HG02885 (cell line): ENCODE data around the gene ZNF776.
"Not testable (repeated sequence)": the region's sequence is repeated elsewhere in the genome, so short reads cannot be mapped to it uniquely, and the experiment has no call there.

Experiments
- ATAC-seq: cut with Tn5 transposase; IDR thresholded peaks from one replicate; pipeline ENCODE4 v1.9.1; 2021; ENCODE audit warnings: mild to moderate bottlenecking; ENCODE audit not compliant: unreplicated experiment, poor library complexity

The ZNF776 gene

GRCh38 chr19:57776764-57777296 is 30.2 kb downstream of the ZNF776 start:
- no peak for ATAC-seq

DNA sequence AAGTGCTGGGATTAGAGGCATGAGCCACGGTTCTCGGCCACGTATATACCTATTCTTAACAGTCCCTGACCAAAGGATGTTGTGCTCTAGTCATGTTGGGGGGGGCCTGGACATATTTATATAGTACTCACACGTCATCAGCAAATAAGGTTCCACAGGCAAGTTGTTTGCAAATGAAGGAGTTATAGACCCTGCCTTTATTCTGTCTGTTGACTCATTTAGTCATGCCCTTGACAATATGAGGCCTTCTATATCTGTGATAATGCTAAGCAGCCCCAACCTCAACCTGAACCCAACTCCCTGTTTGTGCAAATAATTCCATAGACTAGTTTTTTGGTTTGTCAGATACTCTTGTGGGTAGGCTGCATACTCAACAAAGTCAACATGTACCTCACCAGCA is 31.7 kb downstream of the ZNF776 start:
- no peak for ATAC-seq

DNA sequence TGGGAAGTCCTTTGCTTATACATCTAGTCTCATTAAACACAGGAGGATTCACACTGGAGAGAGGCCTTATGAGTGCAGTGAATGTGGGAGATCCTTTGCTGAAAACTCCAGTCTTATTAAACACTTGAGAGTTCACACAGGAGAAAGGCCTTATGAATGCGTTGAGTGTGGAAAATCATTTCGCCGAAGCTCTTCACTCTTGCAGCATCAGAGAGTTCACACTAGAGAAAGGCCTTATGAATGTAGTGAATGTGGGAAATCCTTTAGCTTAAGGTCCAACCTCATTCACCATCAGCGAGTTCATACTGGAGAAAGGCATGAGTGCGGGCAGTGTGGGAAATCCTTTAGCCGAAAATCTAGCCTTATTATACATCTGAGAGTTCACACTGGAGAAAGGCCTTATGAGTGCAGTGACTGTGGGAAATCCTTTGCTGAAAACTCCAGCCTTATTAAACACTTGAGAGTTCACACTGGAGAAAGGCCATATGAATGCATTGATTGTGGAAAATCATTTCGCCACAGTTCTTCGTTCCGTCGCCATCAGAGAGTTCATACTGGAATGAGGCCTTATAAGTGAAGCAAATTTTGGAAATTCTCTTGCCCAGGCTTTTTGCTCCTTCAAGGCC is 32.7 kb downstream of the ZNF776 start:
- ATAC-seq, result no peak

DNA sequence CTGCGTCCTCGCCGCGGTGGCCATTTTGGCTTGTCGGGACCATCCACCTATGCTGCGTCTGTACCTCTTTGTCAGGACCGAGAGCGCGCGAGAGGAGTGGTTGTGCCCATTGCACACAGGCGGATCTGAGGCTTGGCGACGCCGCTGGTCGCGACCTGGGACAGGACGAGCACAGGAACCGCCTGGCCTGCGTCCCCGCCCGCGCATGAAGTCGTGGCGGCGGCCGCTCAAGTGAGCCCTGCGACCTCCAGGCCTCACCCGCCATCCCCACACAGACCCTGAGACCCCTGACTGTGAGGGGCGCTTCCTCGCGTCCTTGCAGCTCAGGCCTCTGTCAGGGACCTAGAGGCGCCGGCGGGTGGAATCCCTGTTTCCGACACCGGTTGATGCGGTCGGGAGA is 39.7 kb downstream of the ZNF776 start:
- no peak for ATAC-seq

GRCh38 chr19:57786906-57787305 is 40.3 kb downstream of the ZNF776 start:
- ATAC-seq, result no peak

DNA sequence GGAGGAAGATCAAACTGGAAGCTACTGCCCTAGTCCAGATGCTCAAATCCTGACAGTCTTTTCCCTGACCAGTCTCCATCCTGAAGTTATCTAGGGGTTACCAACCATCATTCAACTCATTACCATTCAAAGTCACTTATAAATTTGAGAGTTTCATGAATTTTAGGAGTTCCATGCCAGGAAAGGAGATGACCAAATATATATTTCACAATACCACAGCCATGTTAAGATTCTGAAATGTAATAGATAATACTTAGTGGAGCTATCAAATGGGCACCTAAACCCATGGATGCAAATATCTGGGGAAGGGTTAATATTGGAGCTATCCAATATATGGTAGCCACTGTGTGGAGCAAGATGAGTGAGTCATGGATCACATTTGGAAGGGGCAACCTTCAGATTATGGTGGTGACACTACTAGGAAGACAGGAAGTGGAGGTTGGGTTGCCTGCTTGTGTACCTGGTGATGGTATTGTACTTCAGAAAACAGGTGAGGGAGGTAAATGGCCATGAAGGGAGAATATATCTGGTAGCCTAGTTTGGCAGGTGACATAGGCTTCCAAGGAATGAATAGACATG is 41.6 kb downstream of the ZNF776 start:
- no peak for ATAC-seq

- no peak for ATAC-seq
Measured at GRCh38 chr19:57789288-57789687, 42.7 kb downstream of the ZNF776 start.

DNA sequence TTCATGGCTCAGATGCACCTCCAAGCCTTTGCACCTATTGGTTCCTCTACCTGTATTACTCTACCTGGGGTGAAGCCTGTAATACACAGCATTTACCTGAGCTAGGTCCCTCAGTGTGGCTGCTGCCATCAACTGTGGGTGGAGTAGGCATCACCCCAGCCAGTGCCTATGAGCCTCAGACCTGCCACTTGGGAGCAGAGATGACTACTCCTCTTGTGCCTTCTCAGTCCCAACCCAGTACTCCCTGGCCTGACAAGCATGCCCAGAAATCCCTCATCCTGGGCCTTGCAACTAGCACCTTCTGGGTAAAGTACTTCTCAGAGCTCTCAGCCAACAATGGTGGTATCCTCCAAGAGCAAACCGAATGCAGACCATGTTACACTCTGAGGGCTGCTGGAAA is 50.0 kb downstream of the ZNF776 start:
- not testable (repeated sequence) for ATAC-seq

- ATAC-seq, result no peak
Measured at GRCh38 chr19:57800696-57801095, 54.1 kb downstream of the ZNF776 start.

DNA sequence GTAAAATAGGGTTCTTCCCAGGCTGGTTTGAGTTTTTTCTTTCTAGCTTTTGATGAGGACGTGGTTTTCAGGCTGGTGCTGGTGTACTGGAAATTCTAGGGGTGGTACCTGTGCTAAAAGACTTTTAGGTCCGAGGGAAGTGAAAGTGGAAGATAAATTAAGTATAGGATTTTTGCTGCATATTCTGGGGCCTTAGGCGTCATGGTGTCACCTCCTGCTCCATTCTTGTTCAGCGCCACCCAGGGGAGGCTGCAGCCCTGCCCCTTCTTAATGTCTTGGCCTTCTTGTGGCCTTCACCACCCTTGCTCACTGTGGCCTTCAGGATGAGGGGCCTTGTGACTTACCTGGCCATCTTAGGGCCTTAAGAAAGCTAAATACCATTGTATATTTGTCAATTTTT is 55.7 kb downstream of the ZNF776 start:
- ATAC-seq, result no peak

GRCh38 chr19:57803265-57803593 is 56.6 kb downstream of the ZNF776 start:
- no peak for ATAC-seq

GRCh38 chr19:57803594-57804325 is 57.1 kb downstream of the ZNF776 start:
- no peak for ATAC-seq

- no peak for ATAC-seq
Measured at GRCh38 chr19:57807541-57807940, 60.9 kb downstream of the ZNF776 start.
